WERI-Rb-1 (cell line): ENCODE data around the gene HHAT.

Experiments used
- DNase-seq: peaks from one replicate; pipeline ENCODE4 v3.0.0-alpha.2; 2020
- H3K27ac ChIP-seq: fragments of 250-450 bp; sonication (Bioruptor Pico); 2 replicates; pipeline ENCODE4 v1.5.1; 2020; ENCODE audit warnings: mild to moderate bottlenecking, moderate library complexity
- H3K27me3 ChIP-seq: fragments of 250-450 bp; sonication (Bioruptor Pico); 2 replicates; pipeline ENCODE4 v1.5.1; 2021; ENCODE audit warnings: mild to moderate bottlenecking, low read depth, moderate library complexity; ENCODE audit not compliant: insufficient read depth, severe bottlenecking
- H3K36me3 ChIP-seq: fragments of 250-450 bp; sonication (Bioruptor Pico); 2 replicates; pipeline ENCODE4 v1.5.1; 2020; ENCODE audit warnings: mild to moderate bottlenecking, moderate library complexity
- H3K4me3 ChIP-seq: 2 replicates; pipeline ENCODE4 v1.5.1; 2011; ENCODE audit warnings: low read depth, mild to moderate bottlenecking, control low read depth, low read length
- H3K9me3 ChIP-seq: fragments of 250-450 bp; sonication (Bioruptor Pico); 2 replicates; pipeline ENCODE4 v1.5.1; 2021; ENCODE audit warnings: mild to moderate bottlenecking, moderate library complexity; ENCODE audit not compliant: severe bottlenecking
- TF ChIP-seq, protein P1 (sequence below): IDR thresholded peaks from 2 replicates; pipeline ENCODE4 v1.5.1; 2011; ENCODE audit warnings: low read depth, mild to moderate bottlenecking, control low read depth, inconsistent platforms, low read length

HHAT gene

DNA sequence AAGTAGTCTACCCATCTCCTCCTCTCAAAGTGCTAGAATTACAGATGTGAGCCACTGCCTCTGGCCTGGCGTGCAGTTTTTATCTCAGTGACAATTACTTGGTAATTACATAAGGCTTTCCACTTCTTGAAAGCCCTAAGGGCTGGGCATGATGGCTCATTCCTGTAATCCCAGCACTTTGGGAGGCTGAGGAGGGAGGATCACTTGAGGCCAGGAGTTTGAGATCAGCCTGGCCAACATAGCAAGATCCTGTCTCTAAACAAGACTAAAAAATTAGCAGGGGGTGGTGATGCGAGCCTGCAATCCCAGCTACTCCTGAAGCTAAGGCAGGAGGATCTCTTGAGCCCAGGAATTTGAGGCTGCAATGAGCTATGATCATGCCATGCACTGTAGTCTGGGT is 7.7 kb downstream of the HHAT start:
- TF ChIP-seq, protein P1, sequence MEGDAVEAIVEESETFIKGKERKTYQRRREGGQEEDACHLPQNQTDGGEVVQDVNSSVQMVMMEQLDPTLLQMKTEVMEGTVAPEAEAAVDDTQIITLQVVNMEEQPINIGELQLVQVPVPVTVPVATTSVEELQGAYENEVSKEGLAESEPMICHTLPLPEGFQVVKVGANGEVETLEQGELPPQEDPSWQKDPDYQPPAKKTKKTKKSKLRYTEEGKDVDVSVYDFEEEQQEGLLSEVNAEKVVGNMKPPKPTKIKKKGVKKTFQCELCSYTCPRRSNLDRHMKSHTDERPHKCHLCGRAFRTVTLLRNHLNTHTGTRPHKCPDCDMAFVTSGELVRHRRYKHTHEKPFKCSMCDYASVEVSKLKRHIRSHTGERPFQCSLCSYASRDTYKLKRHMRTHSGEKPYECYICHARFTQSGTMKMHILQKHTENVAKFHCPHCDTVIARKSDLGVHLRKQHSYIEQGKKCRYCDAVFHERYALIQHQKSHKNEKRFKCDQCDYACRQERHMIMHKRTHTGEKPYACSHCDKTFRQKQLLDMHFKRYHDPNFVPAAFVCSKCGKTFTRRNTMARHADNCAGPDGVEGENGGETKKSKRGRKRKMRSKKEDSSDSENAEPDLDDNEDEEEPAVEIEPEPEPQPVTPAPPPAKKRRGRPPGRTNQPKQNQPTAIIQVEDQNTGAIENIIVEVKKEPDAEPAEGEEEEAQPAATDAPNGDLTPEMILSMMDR, result no peak
- no peaks in the 10 kb centered on the region for H3K36me3 ChIP-seq
- H3K9me3 ChIP-seq, result no peaks in the 10 kb centered on the region
- H3K27me3 ChIP-seq, result no peaks in the 10 kb centered on the region
- H3K27ac ChIP-seq, result no peak overlapping the region
- DNase-seq, result no peak
- H3K4me3 ChIP-seq, result no peak overlapping the region

GRCh38 chr1:210339500-210339899 is 10.8 kb downstream of the HHAT start:
- DNase-seq, result no peak
- Histone ChIP-seq H3K36me3 (no peaks in the 10 kb centered on the region), H3K27me3 (no peaks in the 10 kb centered on the region), H3K27ac (no peak overlapping the region), H3K9me3 (no peaks in the 10 kb centered on the region), H3K4me3 (no peak overlapping the region)
- TF ChIP-seq, protein P1, result no peak

DNA sequence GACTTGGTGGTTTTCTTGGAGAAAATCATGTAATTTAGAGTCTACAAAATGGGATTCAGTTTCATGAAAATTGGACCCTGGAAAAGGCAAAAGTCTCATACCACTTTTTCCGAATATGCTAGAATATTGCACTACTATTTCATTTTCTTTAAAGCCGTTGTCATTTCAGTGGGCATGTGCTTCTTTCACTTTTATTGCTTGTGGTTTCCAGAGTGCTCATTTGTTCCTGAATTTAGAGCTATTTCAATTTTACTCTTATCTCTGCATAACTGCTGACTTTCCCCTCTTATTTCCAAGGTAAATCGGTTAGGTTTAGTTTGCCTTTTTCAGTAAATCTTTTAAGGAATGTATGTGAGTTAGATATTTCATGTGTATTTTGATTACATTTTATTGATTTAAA is 11.6 kb downstream of the HHAT start:
- Histone ChIP-seq H3K27ac (no peak overlapping the region), H3K4me3 (no peak overlapping the region), H3K27me3 (no peaks in the 10 kb centered on the region), H3K9me3 (no peaks in the 10 kb centered on the region), H3K36me3 (no peaks in the 10 kb centered on the region)
- no peak for DNase-seq
- TF ChIP-seq, protein P1, result no peak

DNA sequence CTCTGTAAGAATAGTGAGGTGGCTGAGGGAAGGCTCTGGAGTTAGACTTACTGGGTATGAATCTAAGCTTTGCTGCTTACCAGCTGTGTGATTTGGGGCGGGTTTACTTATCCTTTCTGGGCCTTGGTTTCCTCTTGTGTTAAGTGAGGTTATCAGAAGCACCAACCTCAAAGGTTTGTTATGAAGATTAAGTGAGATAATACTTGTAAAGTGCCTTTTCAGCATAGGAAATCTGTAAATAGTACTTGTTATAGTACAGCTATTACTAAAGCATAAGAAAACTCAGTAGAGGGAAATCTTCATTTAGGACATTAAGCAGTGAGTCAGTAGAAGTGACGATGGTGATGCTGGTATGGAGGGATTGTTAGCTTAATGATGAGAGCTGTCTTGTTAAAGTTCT is 12.1 kb downstream of the HHAT start:
- TF ChIP-seq, protein P1, result no peak
- Histone ChIP-seq H3K4me3 (no peak overlapping the region), H3K27me3 (no peaks in the 10 kb centered on the region), H3K27ac (no peak overlapping the region), H3K9me3 (no peaks in the 10 kb centered on the region), H3K36me3 (no peaks in the 10 kb centered on the region)
- DNase-seq, result no peak

DNA sequence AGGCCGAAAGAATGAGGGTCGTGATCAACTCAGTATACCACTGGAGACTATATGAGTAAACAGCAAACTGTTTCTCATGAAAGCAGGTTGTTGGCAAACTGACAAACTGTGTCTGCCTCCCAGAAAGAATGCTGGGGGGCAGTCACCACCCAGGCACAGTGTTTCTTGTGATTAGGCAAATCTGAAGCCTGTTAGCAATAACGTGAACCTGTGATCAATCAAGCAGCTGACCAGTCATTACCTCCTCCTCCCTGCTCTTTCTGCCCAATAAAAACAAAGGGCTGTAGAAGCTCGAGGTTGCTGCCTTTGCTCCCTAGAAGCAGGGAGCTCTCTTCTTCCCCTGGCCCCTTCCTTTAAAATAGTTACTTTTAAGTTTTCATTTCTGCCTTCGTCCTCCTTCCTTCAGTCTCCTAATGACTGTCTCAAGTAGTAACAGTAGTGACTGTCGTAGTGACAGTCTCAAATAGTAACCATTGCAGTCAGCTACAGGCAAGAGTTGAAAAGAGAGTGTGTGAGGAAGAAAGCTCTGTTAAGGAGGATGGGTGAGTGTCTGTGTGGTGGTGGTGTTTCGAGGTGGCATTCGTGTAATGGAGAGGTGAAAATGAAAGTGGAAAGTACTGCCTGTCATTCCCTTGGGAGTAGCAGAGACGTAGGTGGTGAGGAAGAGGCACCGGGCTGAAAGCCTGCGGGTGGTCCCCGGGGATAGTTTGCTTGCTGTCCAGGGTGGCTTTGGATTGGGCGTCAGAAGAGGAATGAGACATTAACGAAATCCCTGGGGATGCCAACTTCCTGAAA is 14.5 kb downstream of the HHAT start:
- no peak overlapping the region for H3K27ac ChIP-seq
- no peak for DNase-seq

More for the DNA sequence above, 14.5 kb downstream of the HHAT start:
- Histone ChIP-seq H3K36me3 (no peaks in the 10 kb centered on the region), H3K4me3 (no peak overlapping the region), H3K27me3 (no peaks in the 10 kb centered on the region), H3K9me3 (no peaks in the 10 kb centered on the region)
- TF ChIP-seq, protein P1, result no peak
